Activated B cell treated with CpG ODN at 0.5 μM for 24 hours (primary cell): ENCODE results near the gene CLHC1. TPM values are rescaled to one million over a fixed set of nuclear protein-coding genes. Genes with fewer than 3 reads are reported as not detected.
"Not testable (repeated sequence)": the region's sequence is repeated elsewhere in the genome, so short reads cannot be mapped to it uniquely, and the experiment has no call there.

ENCODE experiments used
- ATAC-seq: fragments of 200-7000 bp; cut with Tn5 transposase; one replicate; pipeline ENCODE4 v1.10.0; 2021; ENCODE audit warnings: low read depth, mild to moderate bottlenecking, moderate library complexity
- CTCF ChIA-PET: fragments of 350-600 bp; sonication (Branson Sonifier 250); formaldehyde crosslinking; loops from one replicate; lab custom pipeline; 2021; ENCODE audit warnings: antibody characterized with exemption; lab: Charles Lee
- POLR2A ChIA-PET: fragments of 350-600 bp; sonication (Branson Sonifier 250); formaldehyde crosslinking; loops from one replicate; lab custom pipeline; 2021; ENCODE audit warnings: antibody characterized with exemption; lab: Charles Lee
- DNase-seq: peaks from one replicate; pipeline ENCODE4 v3.0.0; 2022
- H3K27ac Mint-ChIP-seq: one replicate; pipeline ENCODE4 v1.8.0; 2020; ENCODE audit warnings: mixed read lengths
- H3K27me3 Mint-ChIP-seq: one replicate; pipeline ENCODE4 v1.8.0; 2021; ENCODE audit warnings: mixed read lengths
- H3K36me3 Mint-ChIP-seq: one replicate; pipeline ENCODE4 v1.8.0; 2021; ENCODE audit warnings: low read depth, mixed read lengths
- H3K4me1 Mint-ChIP-seq: one replicate; pipeline ENCODE4 v1.8.0; 2021; ENCODE audit warnings: mixed read lengths
- H3K4me3 Mint-ChIP-seq: one replicate; pipeline ENCODE4 v1.8.0; 2020; ENCODE audit warnings: mild to moderate bottlenecking, mixed read lengths
- H3K9me3 Mint-ChIP-seq: one replicate; pipeline ENCODE4 v1.8.0; 2020; ENCODE audit warnings: mixed read lengths
- CTCF ChIP-seq: fragments of 200-600 bp; IDR thresholded peaks from one replicate; pipeline ENCODE4 v1.8.0; 2022; ENCODE audit warnings: antibody characterized with exemption, mild to moderate bottlenecking
- intact Hi-C: fragments of 100-400 bp; cut with micrococcal nuclease; formaldehyde crosslinking; loops from one replicate; pipeline ENCODE4 v1.15.1; 2024
- total RNA-seq: library from RNA; stranded (reverse); gene quantifications from 2 replicates; pipeline ENCODE4 v1.2.3, GENCODE V29; 2022

CLHC1 gene
- total RNA-seq, 1 donor from 2014 or later, result 10.5 TPM

GRCh38 chr2:55247025-55247424 lies 14.9 kb upstream of the CLHC1 start:
- Mint-ChIP-seq H3K27me3 (no peaks in the 10 kb centered on the region), H3K4me3 (no peak overlapping the region), H3K36me3 (peaks cover 72% of the 10 kb centered on the region), H3K27ac (no peak overlapping the region), H3K9me3 (no peaks in the 10 kb centered on the region), H3K4me1 (no peaks in the 10 kb centered on the region)
- DNase-seq, result no peak
- ChIA-PET CTCF (no interaction called here), POLR2A (no interaction called here)
- no peak for ATAC-seq
- no peak for TF ChIP-seq CTCF
- intact Hi-C loops, result no loop called here

- no peak for DNase-seq
- peaks cover 64% of the 10 kb centered on the region for H3K36me3 Mint-ChIP-seq
- no peak overlapping the region for H3K27ac Mint-ChIP-seq
- H3K27me3 Mint-ChIP-seq, result no peaks in the 10 kb centered on the region
- ATAC-seq, result no peak
- CTCF ChIA-PET, result no interaction called here
- intact Hi-C loops, result no loop called here
- no peak overlapping the region for H3K4me3 Mint-ChIP-seq
- no peaks in the 10 kb centered on the region for H3K9me3 Mint-ChIP-seq
- no peaks in the 10 kb centered on the region for H3K4me1 Mint-ChIP-seq
- no peak for TF ChIP-seq CTCF
- POLR2A ChIA-PET, result no interaction called here
These were observed 13.3 kb upstream of the CLHC1 start for GRCh38 chr2:55245411-55245810.

- Mint-ChIP-seq H3K27ac (no peak overlapping the region), H3K9me3 (no peaks in the 10 kb centered on the region), H3K27me3 (no peaks in the 10 kb centered on the region), H3K36me3 (peaks cover 61% of the 10 kb centered on the region), H3K4me1 (no peaks in the 10 kb centered on the region), H3K4me3 (no peak overlapping the region)
- ChIA-PET CTCF (no interaction called here), POLR2A (no interaction called here)
- TF ChIP-seq CTCF, result no peak
- intact Hi-C loops, result no loop called here
- DNase-seq (no peak), ATAC-seq (no peak)
These were observed 10.5 kb upstream of the CLHC1 start for GRCh38 chr2:55242617-55243016.

- H3K9me3 Mint-ChIP-seq, H3K4me3 Mint-ChIP-seq, H3K27me3 Mint-ChIP-seq, H3K4me1 Mint-ChIP-seq, intact Hi-C loops, DNase-seq, ATAC-seq, CTCF ChIA-PET, H3K27ac Mint-ChIP-seq: not testable (repeated sequence)
- H3K36me3 Mint-ChIP-seq, result peaks cover 61% of the 10 kb centered on the region
- POLR2A ChIA-PET, result interaction anchor here (0.7 to 1.7 kb wide), 2 partner anchors 9 to 40 kb away, joined by 4 to 9 read pairs; partner anchors contain the start of genes CLHC1 and RPS27A
These were observed 9.5 kb upstream of the CLHC1 start for GRCh38 chr2:55241582-55241981.

- POLR2A ChIA-PET, result interaction anchor here (0.5 to 1.6 kb wide), 2 partner anchors 16 to 30 kb away, joined by 4 to 5 read pairs; no protein-coding TSS in a partner anchor
- intact Hi-C loops, result no loop called here
These were observed 7.6 kb upstream of the CLHC1 start for GRCh38 chr2:55239656-55240222.

More at GRCh38 chr2:55239656-55240222, 7.6 kb upstream of the CLHC1 start:
- Mint-ChIP-seq H3K27me3 (no peaks in the 10 kb centered on the region), H3K9me3 (no peaks in the 10 kb centered on the region), H3K27ac (no peak overlapping the region), H3K4me1 (peaks cover 8% of the 10 kb centered on the region), H3K4me3 (no peak overlapping the region), H3K36me3 (peaks cover 65% of the 10 kb centered on the region)
- CTCF ChIA-PET, result no interaction called here
- no peak for TF ChIP-seq CTCF
- ATAC-seq, result no peak
- DNase-seq, result no peak
